ENCODE results near the gene CLK2. TPM values are rescaled to one million over a fixed set of nuclear protein-coding genes. Genes with fewer than 3 reads are reported as not detected.

CLK2 gene
- total and polyA plus RNA-seq, 2 of the 8 experiments (the other 6 are each of a cell fraction or from before 2014, with no cell fraction given), result 62.2 to 76.0 TPM

- no peak; a peak in 1 of 4 replicates for TF ChIP-seq CTCF (IDR thresholded peaks at IDR 0.05; ENCODE audit: control extremely low read depth in 1 of 3, insufficient read depth in 1 of 3, low read depth in 1 of 3, low read length in 3 of 3)
- 0 out of 2 replicates have a peak, but pooled peaks have one; percentile 30 for TF ChIP-seq TCF12 (IDR thresholded peaks at IDR 0.05; ENCODE audit: low read depth, low read length)
- TF ChIP-seq CEBPB (IDR thresholded peaks at IDR 0.05; ENCODE audit: low read depth, low read length), result no peak
- TF ChIP-seq NRF1 (IDR thresholded peaks at IDR 0.05; ENCODE audit: low read depth, low read length), result no peak
- TF ChIP-seq RFX5 (IDR thresholded peaks at IDR 0.05; ENCODE audit: borderline replicate concordance, low read depth, low read length), result no peak
- no peak for TF ChIP-seq SP2 (IDR thresholded peaks at IDR 0.05; ENCODE audit: low read length)
- TF ChIP-seq MAX (IDR thresholded peaks at IDR 0.05), result peak; percentile 99
- TF ChIP-seq USF2 (IDR thresholded peaks at IDR 0.05; ENCODE audit: low read length), result peak; percentile 77
- TF ChIP-seq CBX5 (IDR thresholded peaks at IDR 0.05; ENCODE audit: low read depth, low read length), result no peak
- no peak for TF ChIP-seq TEAD4 (IDR thresholded peaks at IDR 0.05; ENCODE audit: low read depth, low read length)
- no peak for TF ChIP-seq CHD1 (IDR thresholded peaks at IDR 0.05; ENCODE audit: low read depth, low read length)
- TF ChIP-seq POLR2A (IDR thresholded peaks at IDR 0.05; ENCODE audit: control extremely low read depth in 1 of 2, low read depth in 2 of 2, low read length in 2 of 2), result peak; percentile 62 to 68; a peak in 2 of 3 replicates
- no peak for TF ChIP-seq FOSL1 (IDR thresholded peaks at IDR 0.05; ENCODE audit: insufficient read depth, low read depth, low read length)
- TF ChIP-seq EZH2 (IDR thresholded peaks at IDR 0.05; ENCODE audit: low read depth, low read length, severe bottlenecking), result no peak
- TF ChIP-seq SIN3A (conservative IDR thresholded peaks at IDR 0.05 in 1 of 2, IDR thresholded peaks at IDR 0.05 in 1 of 2; ENCODE audit: low read depth in 1 of 2, low read length in 2 of 2), result peak; percentile 93 to 95; a peak in 3 of 4 replicates
- TF ChIP-seq CTBP2 (IDR thresholded peaks at IDR 0.05; ENCODE audit: borderline replicate concordance, insufficient read depth, insufficient read length, low read length), result no peak
- no peak for TF ChIP-seq SAP30 (IDR thresholded peaks at IDR 0.05; ENCODE audit: insufficient read depth, insufficient replicate concordance, low read length)
- no peak for TF ChIP-seq KDM5A (IDR thresholded peaks at IDR 0.05; ENCODE audit: low read length)
- 0 out of 4 replicates have a peak, but pooled peaks of 1 of the 2 experiments have one; percentile 1 for TF ChIP-seq RAD21 (IDR thresholded peaks at IDR 0.05 in 1 of 2, conservative IDR thresholded peaks at IDR 0.05 in 1 of 2; ENCODE audit: low read depth in 2 of 2, low read length in 2 of 2)
Measured at GRCh38 chr1:155273343-155274245, at the start of gene CLK2 (continued).

Data from H1 (cell line).